Sigmoid colon (tissue), 4 donors: ENCODE data around the gene FHOD3.

ENCODE experiments used
- EP300 ChIP-seq, 4 donors: sonication (generic); formaldehyde crosslinking; IDR thresholded peaks; one replicate each; pipeline ENCODE4 v1.6.1; 2017; ENCODE audit warnings: antibody characterized with exemption in 4 of 4
- POLR2A ChIP-seq, 2 donors: fragments of 450-650 bp; IDR thresholded peaks; one replicate each; pipeline ENCODE4 v1.6.1; 2016; ENCODE audit warnings: antibody characterized with exemption in 2 of 2, mild to moderate bottlenecking in 2 of 2, moderate library complexity in 2 of 2

GRCh38 chr18:36709315-36709714 is 411.8 kb downstream of the FHOD3 start:
- TF ChIP-seq POLR2A (IDR thresholded peaks at IDR 0.05): no peak
- no peak for TF ChIP-seq EP300 (IDR thresholded peaks at IDR 0.05)
